ENCODE results near the gene ZNF879.
A peak's percentile ranks its signal among the peaks of the same experiment; 100 is the strongest.

The ZNF879 gene

DNA sequence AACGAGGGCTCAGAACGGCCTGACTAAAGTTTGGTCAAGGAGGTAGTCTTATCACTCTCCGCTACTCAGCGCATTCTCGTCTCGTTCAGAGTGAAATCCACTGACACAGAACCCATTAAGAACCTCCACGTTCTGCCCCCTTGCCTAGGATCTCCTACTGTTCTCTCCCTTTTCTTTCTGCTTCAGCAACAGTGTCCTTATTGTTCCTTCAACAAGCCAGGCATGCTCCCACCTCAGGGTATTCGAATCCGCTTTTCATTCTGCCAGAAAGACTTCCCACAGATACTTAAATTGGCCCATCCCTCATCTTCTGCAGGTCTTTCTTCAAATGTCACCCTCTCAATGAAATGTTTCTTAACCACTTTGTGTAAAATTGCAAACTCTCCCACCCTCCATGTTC lies 32.2 kb downstream of the ZNF879 start:
- DNase-seq (ENCODE audit: low read depth, low spot score) = no peak
- peaks cover 9% of the 10 kb centered on the region; the same call in 1 of the 2 replicates for H3K9me3 ChIP-seq (ENCODE audit: insufficient read depth, low read length)
- H3K27me3 ChIP-seq (ENCODE audit: insufficient read depth, insufficient read length) = no peaks in the 10 kb centered on the region
- H3K9ac ChIP-seq (ENCODE audit: insufficient read length, low read depth) = no peak overlapping the region
- no peaks in the 10 kb centered on the region for H3K36me3 ChIP-seq (ENCODE audit: insufficient read depth, insufficient read length, low read length)
- TF ChIP-seq ZNF274 (IDR thresholded peaks at IDR 0.05; ENCODE audit: low read depth, low read length) (no peak), SUZ12 (IDR thresholded peaks at IDR 0.05; ENCODE audit: extremely low read depth, insufficient read depth, insufficient read length) (no peak), YY1 (IDR thresholded peaks at IDR 0.05; ENCODE audit: insufficient read depth, insufficient read length) (no peak)
- H3K4me3 ChIP-seq (ENCODE audit: insufficient read length, low read depth) = no peak overlapping the region
- H3K4me1 ChIP-seq (ENCODE audit: insufficient read depth, insufficient read length) = peaks cover 2% of the 10 kb centered on the region

DNA sequence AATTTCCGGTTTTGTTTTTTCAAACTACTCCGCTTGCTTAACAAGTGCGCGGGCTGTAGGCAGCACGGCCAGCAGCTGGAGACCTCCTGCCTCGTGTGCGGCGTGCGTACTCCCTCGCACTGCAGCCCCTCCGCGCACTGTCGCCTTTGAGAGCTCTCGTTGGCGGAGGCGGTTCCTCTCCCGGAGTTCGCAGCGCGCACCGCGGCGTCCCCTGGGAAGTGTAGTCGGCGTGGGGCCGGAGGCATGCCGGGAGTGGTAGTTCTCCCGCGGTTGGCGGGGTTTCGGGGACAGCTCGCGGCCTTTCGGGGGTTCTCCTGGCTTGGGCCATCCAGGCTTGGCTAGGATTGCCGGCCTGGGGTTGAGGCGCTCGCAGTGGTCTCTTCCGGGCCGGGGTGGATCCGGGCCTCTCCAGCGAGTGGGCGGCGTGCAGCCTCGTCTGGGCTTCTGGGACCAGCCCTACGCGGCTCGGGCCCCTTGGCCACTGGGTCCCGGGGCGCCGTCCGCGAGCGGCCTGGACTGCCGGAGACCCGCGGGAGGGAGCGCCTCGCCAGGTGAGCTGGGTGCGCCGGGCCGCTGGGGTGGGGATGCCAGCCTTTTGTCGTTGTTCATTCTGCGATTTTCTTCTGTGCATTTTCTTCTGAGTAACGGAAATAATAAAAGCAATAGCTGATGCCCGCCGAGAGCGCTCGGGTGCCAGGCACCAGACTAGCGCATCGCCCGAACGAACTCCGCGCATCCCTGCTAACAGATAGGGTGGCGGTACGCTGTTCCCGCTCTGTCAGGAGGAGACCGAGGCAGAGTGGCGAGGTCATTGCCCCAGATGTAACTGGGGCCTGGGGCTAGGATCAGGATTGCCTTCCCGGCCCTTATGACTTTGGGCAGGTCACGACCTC lies 36.8 kb downstream of the ZNF879 start, which contains the start of gene ZNF354C:
TSS of gene ZNF354C (plus strand) at position 258 of the 893 bp plus-strand sequence. CDS start 1,696 bp downstream, outside the sequence.
- H3K9me3 ChIP-seq (ENCODE audit: insufficient read depth, low read length) = peaks cover 22% of the 10 kb centered on the region; the same call in 1 of the 2 replicates
- H3K36me3 ChIP-seq (ENCODE audit: insufficient read depth, insufficient read length, low read length) = peaks cover 28% of the 10 kb centered on the region
- peak within 1 kb of the TSS; percentile 68 for H3K4me3 ChIP-seq (ENCODE audit: insufficient read length, low read depth)
- peak within 1 kb of the TSS; percentile 77 for H3K9ac ChIP-seq (ENCODE audit: insufficient read length, low read depth)
- H3K27me3 ChIP-seq (ENCODE audit: insufficient read depth, insufficient read length) = no peaks in the 10 kb centered on the region
- peak; percentile 81 for DNase-seq (ENCODE audit: low read depth, low spot score)
- TF ChIP-seq YY1 (IDR thresholded peaks at IDR 0.05; ENCODE audit: insufficient read depth, insufficient read length) (no peak), ZNF274 (IDR thresholded peaks at IDR 0.05; ENCODE audit: low read depth, low read length) (no peak), SUZ12 (IDR thresholded peaks at IDR 0.05; ENCODE audit: extremely low read depth, insufficient read depth, insufficient read length) (no peak)
- H3K4me1 ChIP-seq (ENCODE audit: insufficient read depth, insufficient read length) = peaks cover 2% of the 10 kb centered on the region

DNA sequence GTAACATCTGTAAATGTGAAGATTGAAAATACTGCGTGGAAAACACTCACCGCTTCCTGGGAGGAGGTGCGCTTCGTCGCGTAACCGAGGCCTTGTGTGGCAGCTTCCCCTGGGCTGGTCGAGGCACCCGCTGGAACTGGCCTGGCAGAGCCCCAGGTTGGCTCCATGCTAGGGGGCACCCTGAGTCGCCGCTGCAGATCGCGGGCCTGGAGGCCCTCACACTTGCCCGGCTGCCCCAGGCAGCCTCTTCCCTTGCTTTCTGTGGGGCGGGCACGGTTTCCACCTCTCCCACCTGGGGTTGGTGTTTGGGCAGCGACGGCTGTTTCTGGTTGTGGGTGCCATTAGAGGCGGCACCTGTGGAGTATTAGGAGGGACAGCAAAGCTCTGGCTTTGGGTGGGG lies 37.4 kb downstream of the ZNF879 start:
- Histone ChIP-seq H3K27me3 (ENCODE audit: insufficient read depth, insufficient read length) (no peaks in the 10 kb centered on the region), H3K36me3 (ENCODE audit: insufficient read depth, insufficient read length, low read length) (peaks cover 33% of the 10 kb centered on the region), H3K4me3 (ENCODE audit: insufficient read length, low read depth) (peak overlapping the region; percentile 68), H3K4me1 (ENCODE audit: insufficient read depth, insufficient read length) (peaks cover 2% of the 10 kb centered on the region), H3K9me3 (ENCODE audit: insufficient read depth, low read length) (peaks cover 28% of the 10 kb centered on the region), H3K9ac (ENCODE audit: insufficient read length, low read depth) (peak overlapping the region; percentile 77)
- TF ChIP-seq ZNF274 (IDR thresholded peaks at IDR 0.05; ENCODE audit: low read depth, low read length) = no peak
- no peak for TF ChIP-seq SUZ12 (IDR thresholded peaks at IDR 0.05; ENCODE audit: extremely low read depth, insufficient read depth, insufficient read length)
- no peak for TF ChIP-seq YY1 (IDR thresholded peaks at IDR 0.05; ENCODE audit: insufficient read depth, insufficient read length)
- no peak for DNase-seq (ENCODE audit: low read depth, low spot score)

DNA sequence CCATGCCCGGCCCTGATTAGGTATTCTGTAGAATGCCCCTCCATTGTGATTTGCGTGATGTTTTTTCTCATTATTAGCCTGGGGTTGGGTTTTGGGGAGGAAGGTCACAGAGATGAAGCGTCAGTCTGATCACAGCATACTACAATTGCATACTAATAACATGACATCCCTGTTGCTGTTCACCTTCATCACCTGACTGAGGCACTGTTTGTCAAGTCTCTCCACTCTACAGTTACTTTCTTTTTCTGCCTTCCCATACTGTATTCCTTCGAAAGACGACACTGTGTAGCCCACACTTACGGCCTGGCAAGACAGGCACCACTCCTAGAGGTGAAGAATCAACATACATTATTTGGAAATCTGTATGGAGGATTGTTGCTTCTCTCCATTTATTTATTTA lies 42.1 kb downstream of the ZNF879 start:
- Histone ChIP-seq H3K27me3 (ENCODE audit: insufficient read depth, insufficient read length) (no peaks in the 10 kb centered on the region), H3K4me3 (ENCODE audit: insufficient read length, low read depth) (no peak overlapping the region), H3K9me3 (ENCODE audit: insufficient read depth, low read length) (peaks cover 71% of the 10 kb centered on the region), H3K36me3 (ENCODE audit: insufficient read depth, insufficient read length, low read length) (peaks cover 51% of the 10 kb centered on the region), H3K9ac (ENCODE audit: insufficient read length, low read depth) (no peak overlapping the region), H3K4me1 (ENCODE audit: insufficient read depth, insufficient read length) (peaks cover 2% of the 10 kb centered on the region)
- no peak for TF ChIP-seq ZNF274 (IDR thresholded peaks at IDR 0.05; ENCODE audit: low read depth, low read length)
- TF ChIP-seq SUZ12 (IDR thresholded peaks at IDR 0.05; ENCODE audit: extremely low read depth, insufficient read depth, insufficient read length) = no peak
- TF ChIP-seq YY1 (IDR thresholded peaks at IDR 0.05; ENCODE audit: insufficient read depth, insufficient read length) = no peak
- DNase-seq (ENCODE audit: low read depth, low spot score) = no peak

DNA sequence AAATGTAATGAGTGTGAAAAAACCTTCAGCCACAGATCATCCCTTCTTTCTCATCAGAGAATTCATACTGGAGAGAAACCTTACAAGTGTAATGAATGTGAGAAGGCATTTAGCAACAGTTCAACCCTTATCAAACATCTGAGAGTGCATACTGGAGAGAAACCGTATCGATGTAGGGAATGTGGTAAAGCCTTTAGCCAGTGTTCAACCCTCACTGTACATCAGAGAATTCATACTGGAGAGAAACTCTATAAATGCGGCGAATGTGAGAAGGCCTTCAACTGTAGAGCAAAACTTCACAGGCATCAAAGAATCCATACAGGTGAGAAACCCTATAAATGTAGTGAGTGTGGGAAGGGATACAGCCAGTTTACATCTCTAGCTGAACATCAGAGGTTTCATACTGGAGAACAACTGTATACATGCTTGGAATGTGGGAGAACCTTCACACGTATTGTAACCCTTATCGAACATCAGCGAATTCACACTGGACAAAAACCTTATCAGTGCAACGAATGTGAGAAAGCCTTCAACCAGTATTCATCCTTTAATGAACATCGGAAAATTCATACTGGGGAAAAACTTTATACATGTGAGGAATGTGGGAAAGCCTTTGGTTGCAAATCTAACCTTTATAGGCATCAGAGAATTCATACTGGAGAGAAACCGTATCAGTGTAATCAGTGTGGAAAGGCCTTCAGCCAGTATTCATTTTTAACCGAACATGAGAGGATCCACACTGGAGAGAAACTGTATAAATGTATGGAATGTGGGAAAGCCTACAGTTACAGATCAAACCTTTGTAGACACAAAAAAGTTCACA lies 55.8 kb downstream of the ZNF879 start:
- Histone ChIP-seq H3K9ac (ENCODE audit: insufficient read length, low read depth) (no peak overlapping the region), H3K36me3 (ENCODE audit: insufficient read depth, insufficient read length, low read length) (peaks cover 63% of the 10 kb centered on the region), H3K27me3 (ENCODE audit: insufficient read depth, insufficient read length) (no peaks in the 10 kb centered on the region), H3K9me3 (ENCODE audit: insufficient read depth, low read length) (peaks cover 97% of the 10 kb centered on the region), H3K4me3 (ENCODE audit: insufficient read length, low read depth) (no peak overlapping the region), H3K4me1 (ENCODE audit: insufficient read depth, insufficient read length) (no peaks in the 10 kb centered on the region)
- no peak for DNase-seq (ENCODE audit: low read depth, low spot score)
- TF ChIP-seq SUZ12 (IDR thresholded peaks at IDR 0.05; ENCODE audit: extremely low read depth, insufficient read depth, insufficient read length) (no peak), ZNF274 (IDR thresholded peaks at IDR 0.05; ENCODE audit: low read depth, low read length) (peak; percentile 97)

DNA sequence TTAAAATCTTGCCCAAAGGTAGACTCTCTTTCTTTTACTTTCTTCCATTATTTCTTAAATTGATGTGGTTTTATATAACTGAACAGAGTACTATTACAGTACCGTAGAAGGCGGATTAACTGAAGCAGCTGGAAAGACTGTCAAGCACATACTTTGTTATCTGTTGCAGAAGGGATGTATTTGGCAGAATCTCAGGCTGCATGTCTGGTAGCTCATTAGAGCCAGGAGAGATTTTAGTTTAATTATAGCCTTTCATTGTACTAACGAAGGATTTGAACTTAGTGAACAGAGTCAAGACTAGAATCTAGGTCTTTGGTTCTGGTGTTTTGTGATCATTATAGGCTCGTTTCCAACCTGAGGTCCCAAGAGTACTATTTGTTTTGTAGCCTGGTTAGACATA lies 57.1 kb downstream of the ZNF879 start:
- Histone ChIP-seq H3K9me3 (ENCODE audit: insufficient read depth, low read length) (peaks cover 100% of the 10 kb centered on the region), H3K36me3 (ENCODE audit: insufficient read depth, insufficient read length, low read length) (peaks cover 62% of the 10 kb centered on the region), H3K4me1 (ENCODE audit: insufficient read depth, insufficient read length) (no peaks in the 10 kb centered on the region), H3K4me3 (ENCODE audit: insufficient read length, low read depth) (no peak overlapping the region), H3K9ac (ENCODE audit: insufficient read length, low read depth) (no peak overlapping the region), H3K27me3 (ENCODE audit: insufficient read depth, insufficient read length) (no peaks in the 10 kb centered on the region)
- TF ChIP-seq ZNF274 (IDR thresholded peaks at IDR 0.05; ENCODE audit: low read depth, low read length) = no peak
- no peak for TF ChIP-seq SUZ12 (IDR thresholded peaks at IDR 0.05; ENCODE audit: extremely low read depth, insufficient read depth, insufficient read length)
- TF ChIP-seq YY1 (IDR thresholded peaks at IDR 0.05; ENCODE audit: insufficient read depth, insufficient read length) = no peak
- DNase-seq (ENCODE audit: low read depth, low spot score) = no peak
